ENCODE data around the gene CHCHD6.
A peak's percentile ranks its signal among the peaks of the same experiment; 100 is the strongest.

CHCHD6 gene

GRCh38 chr3:126985132-126985985 lies 281.3 kb downstream of the CHCHD6 start:
- TF ChIP-seq GATA3 (IDR thresholded peaks at IDR 0.05; ENCODE audit: low read depth, low read length) (no peak), GATA2 (IDR thresholded peaks at IDR 0.05; ENCODE audit: low read depth, low read length) (no peak)

GRCh38 chr3:126986001-126986400 lies 282.0 kb downstream of the CHCHD6 start:
- TF ChIP-seq GATA3 (IDR thresholded peaks at IDR 0.05; ENCODE audit: low read depth, low read length) (no peak), GATA2 (IDR thresholded peaks at IDR 0.05; ENCODE audit: low read depth, low read length) (peak; percentile 40; the same call in 1 of the 2 replicates)

GRCh38 chr3:126987129-126987528 lies 283.1 kb downstream of the CHCHD6 start:
- TF ChIP-seq GATA2 (IDR thresholded peaks at IDR 0.05; ENCODE audit: low read depth, low read length): no peak
- no peak for TF ChIP-seq GATA3 (IDR thresholded peaks at IDR 0.05; ENCODE audit: low read depth, low read length)

GRCh38 chr3:126987596-126987995 lies 283.6 kb downstream of the CHCHD6 start:
- no peak for TF ChIP-seq GATA2 (IDR thresholded peaks at IDR 0.05; ENCODE audit: low read depth, low read length)
- no peak for TF ChIP-seq GATA3 (IDR thresholded peaks at IDR 0.05; ENCODE audit: low read depth, low read length)

GRCh38 chr3:126988451-126989021 lies 284.5 kb downstream of the CHCHD6 start:
- TF ChIP-seq GATA3 (IDR thresholded peaks at IDR 0.05; ENCODE audit: low read depth, low read length) (no peak), GATA2 (IDR thresholded peaks at IDR 0.05; ENCODE audit: low read depth, low read length) (no peak)

GRCh38 chr3:126989316-126990023 lies 285.4 kb downstream of the CHCHD6 start:
- TF ChIP-seq GATA2 (IDR thresholded peaks at IDR 0.05; ENCODE audit: low read depth, low read length) (no peak), GATA3 (IDR thresholded peaks at IDR 0.05; ENCODE audit: low read depth, low read length) (no peak)

- TF ChIP-seq GATA3 (IDR thresholded peaks at IDR 0.05; ENCODE audit: low read depth, low read length): no peak
- TF ChIP-seq GATA2 (IDR thresholded peaks at IDR 0.05; ENCODE audit: low read depth, low read length): no peak
Observed at GRCh38 chr3:126990024-126990700, 286.1 kb downstream of the CHCHD6 start.

- TF ChIP-seq GATA3 (IDR thresholded peaks at IDR 0.05; ENCODE audit: low read depth, low read length) (no peak), GATA2 (IDR thresholded peaks at IDR 0.05; ENCODE audit: low read depth, low read length) (no peak)
Observed at GRCh38 chr3:126990890-126991289, 286.9 kb downstream of the CHCHD6 start.

GRCh38 chr3:126991366-126992200 lies 287.5 kb downstream of the CHCHD6 start:
- TF ChIP-seq GATA3 (IDR thresholded peaks at IDR 0.05; ENCODE audit: low read depth, low read length): no peak
- TF ChIP-seq GATA2 (IDR thresholded peaks at IDR 0.05; ENCODE audit: low read depth, low read length): no peak

GRCh38 chr3:126992216-126992615 lies 288.2 kb downstream of the CHCHD6 start:
- no peak for TF ChIP-seq GATA2 (IDR thresholded peaks at IDR 0.05; ENCODE audit: low read depth, low read length)
- no peak for TF ChIP-seq GATA3 (IDR thresholded peaks at IDR 0.05; ENCODE audit: low read depth, low read length)

GRCh38 chr3:126992776-126993175 lies 288.7 kb downstream of the CHCHD6 start:
- TF ChIP-seq GATA2 (IDR thresholded peaks at IDR 0.05; ENCODE audit: low read depth, low read length) (no peak), GATA3 (IDR thresholded peaks at IDR 0.05; ENCODE audit: low read depth, low read length) (no peak)

GRCh38 chr3:126993436-126993835 lies 289.4 kb downstream of the CHCHD6 start:
- TF ChIP-seq GATA2 (IDR thresholded peaks at IDR 0.05; ENCODE audit: low read depth, low read length): no peak
- no peak for TF ChIP-seq GATA3 (IDR thresholded peaks at IDR 0.05; ENCODE audit: low read depth, low read length)

GRCh38 chr3:126994661-126995245 lies 290.7 kb downstream of the CHCHD6 start:
- no peak for TF ChIP-seq GATA2 (IDR thresholded peaks at IDR 0.05; ENCODE audit: low read depth, low read length)
- no peak for TF ChIP-seq GATA3 (IDR thresholded peaks at IDR 0.05; ENCODE audit: low read depth, low read length)
